Liver (tissue), 9 donors: ENCODE data around the gene NLRP13. TPM values are rescaled to one million over a fixed set of nuclear protein-coding genes. Genes with fewer than 3 reads are reported as not detected.

Experiments
- DNase-seq: peaks from one replicate; pipeline ENCODE4 v3.0.0-alpha.2; 2017; ENCODE audit warnings: low spot score
- H3K27ac ChIP-seq, 2 donors: one replicate each; pipeline ENCODE4 v1.7.0; 2013; ENCODE audit warnings: inconsistent platforms in 2 of 2, low read length in 2 of 2, control low read depth in 1 of 2, low read depth in 1 of 2, mild to moderate bottlenecking in 1 of 2
- H3K27me3 ChIP-seq, 4 donors: one replicate each; pipeline versions ENCODE4 v1.6.1 to v1.7.0; 2013; ENCODE audit warnings: low read length in 3 of 4, inconsistent platforms in 1 of 4, mild to moderate bottlenecking in 1 of 4, moderate library complexity in 1 of 4; ENCODE audit not compliant: control insufficient read depth in 4 of 4, insufficient read depth in 4 of 4
- H3K36me3 ChIP-seq, 4 donors: one replicate each; pipeline versions ENCODE4 v1.6.1 to v1.7.0; 2013; ENCODE audit warnings: low read length in 3 of 4, mild to moderate bottlenecking in 3 of 4, low read depth in 1 of 4, moderate library complexity in 1 of 4; ENCODE audit not compliant: control insufficient read depth in 4 of 4, insufficient read depth in 3 of 4
- H3K4me1 ChIP-seq, 4 donors: one replicate each; pipeline versions ENCODE4 v1.6.1 to v1.7.0; 2013; ENCODE audit warnings: low read length in 3 of 4, mild to moderate bottlenecking in 3 of 4, moderate library complexity in 1 of 4; ENCODE audit not compliant: control insufficient read depth in 4 of 4, insufficient read depth in 4 of 4
- H3K4me3 ChIP-seq, 3 donors: one replicate each; pipeline versions ENCODE4 v1.6.1 to v1.7.0; 2013; ENCODE audit warnings: low read length in 3 of 3, control low read depth in 1 of 3, low read depth in 1 of 3, mild to moderate bottlenecking in 1 of 3
- H3K9ac ChIP-seq, 2 donors: one replicate each; pipeline ENCODE4 v1.7.0; 2013; ENCODE audit warnings: low read length in 2 of 2, mild to moderate bottlenecking in 2 of 2, moderate library complexity in 2 of 2, control low read depth in 1 of 2, low read depth in 1 of 2
- H3K9me3 ChIP-seq, 4 donors: one replicate each; pipeline versions ENCODE4 v1.6.1 to v1.7.0; 2013; ENCODE audit warnings: low read length in 3 of 4; ENCODE audit not compliant: control insufficient read depth in 4 of 4
- ATF3 ChIP-seq: IDR thresholded peaks from 2 replicates; pipeline ENCODE4 v1.6.1; 2016; ENCODE audit warnings: antibody characterized with exemption
- EGR1 ChIP-seq, 2 donors: IDR thresholded peaks; 2 replicates each; pipeline ENCODE4 v1.6.1; 2016 to 2018; ENCODE audit warnings: antibody characterized with exemption in 2 of 2, low read depth in 2 of 2
- FOXA1 ChIP-seq: IDR thresholded peaks from 2 replicates; pipeline ENCODE4 v1.6.1; 2016; ENCODE audit warnings: antibody characterized with exemption
- FOXA2 ChIP-seq: IDR thresholded peaks from 2 replicates; pipeline ENCODE4 v1.6.1; 2016; ENCODE audit warnings: antibody characterized with exemption
- HNF4A ChIP-seq, 2 donors: conservative IDR thresholded peaks; 2 replicates each; pipeline ENCODE4 v1.6.1; 2016; ENCODE audit warnings: antibody characterized with exemption in 2 of 2, mild to moderate bottlenecking in 2 of 2
- HNF4G ChIP-seq: IDR thresholded peaks from 2 replicates; pipeline ENCODE4 v1.6.1; 2016; ENCODE audit warnings: antibody characterized with exemption
- NR2F2 ChIP-seq: IDR thresholded peaks from 2 replicates; pipeline ENCODE4 v1.6.1; 2016; ENCODE audit warnings: antibody characterized with exemption
- REST ChIP-seq: IDR thresholded peaks from 2 replicates; pipeline ENCODE4 v1.6.1; 2016; ENCODE audit warnings: antibody characterized with exemption, mild to moderate bottlenecking
- RXRA ChIP-seq, 2 donors: IDR thresholded peaks; 2 replicates each; pipeline ENCODE4 v1.6.1; 2017 to 2018; ENCODE audit warnings: antibody characterized with exemption in 2 of 2, mild to moderate bottlenecking in 1 of 2
- SP1 ChIP-seq: IDR thresholded peaks from 2 replicates; pipeline ENCODE4 v1.6.1; 2018; ENCODE audit warnings: antibody characterized with exemption, mild to moderate bottlenecking
- TAF1 ChIP-seq: conservative IDR thresholded peaks from 2 replicates; pipeline ENCODE4 v1.6.1; 2016; ENCODE audit warnings: antibody characterized with exemption, mild to moderate bottlenecking
- YY1 ChIP-seq: IDR thresholded peaks from 2 replicates; pipeline ENCODE4 v1.6.1; 2016; ENCODE audit warnings: antibody characterized with exemption, mild to moderate bottlenecking
- ZBTB33 ChIP-seq: IDR thresholded peaks from 2 replicates; pipeline ENCODE4 v1.6.1; 2016; ENCODE audit warnings: antibody characterized with exemption
- WGBS: extraction: QIAGEN DNeasy Blood & Tissue Kit; methylation state at CpG from one replicate; pipeline ENCODE4 v1.1.7; 2013; 5-methylcytosine and 5-hydroxymethylcytosine counted together
- polyA plus RNA-seq, 2 donors: library from polyadenylated mRNA; stranded (reverse) in 1 of 2; unstranded in 1 of 2; fragments of 200-250 nt in 1 of 2; fragments of >200 nt in 1 of 2; fragmentation: Nextera tagmentation in 1 of 2; extraction: Ambion mirVana in 1 of 2; gene quantifications; one replicate each; pipeline versions ENCODE4 v1.2.1 to v1.2.3, GENCODE V29; 2013 to 2015
- total RNA-seq, 2 donors: library from RNA; depleted of rRNA; stranded (reverse); fragments of >200 nt; gene quantifications; one replicate each; pipeline ENCODE4 v1.2.3, GENCODE V29; 2014
- donor health status: healthy.
- donor health status: healthy.
- donor health status: healthy.
- donor health status: healthy.
- donor health status: healthy.

The NLRP13 gene
- total and polyA plus RNA-seq, 4 donors = not detected

- Histone ChIP-seq H3K27me3 (peaks cover 0 to 3% (median 0%) of the 10 kb centered on the region in 4 donors), H3K4me3 (no peak overlapping the region), H3K9ac (no peak overlapping the region), H3K27ac (no peak overlapping the region), H3K36me3 (no peaks in the 10 kb centered on the region), H3K4me1 (no peaks in the 10 kb centered on the region), H3K9me3 (peaks cover 0 to 5% (median 1%) of the 10 kb centered on the region in 4 donors)
- TF ChIP-seq ATF3 (no peak), ZBTB33 (no peak), EGR1 (IDR thresholded peaks at IDR 0.05; ENCODE audit: low read depth in 2 of 2) (no peak), HNF4A (conservative IDR thresholded peaks at IDR 0.05) (no peak)
- DNase-seq = no peak
- WGBS = 87% methylated on average over 14 of the region's 14 CpGs
Observed at GRCh38 chr19:55858401-55858800, 73.7 kb downstream of the NLRP13 start.

GRCh38 chr19:55857974-55858373, 74.2 kb downstream of the NLRP13 start:
- TF ChIP-seq FOXA1 = no peak
- TF ChIP-seq TAF1 = no peak
- no peak for TF ChIP-seq FOXA2
- TF ChIP-seq RXRA (IDR thresholded peaks at IDR 0.05) = no peak
- no peak for TF ChIP-seq NR2F2
- no peak for TF ChIP-seq ATF3
- no peak for TF ChIP-seq ZBTB33
- TF ChIP-seq YY1 = no peak
- no peak for TF ChIP-seq SP1
- TF ChIP-seq HNF4G = no peak
- no peak for TF ChIP-seq REST
- H3K27ac ChIP-seq = no peak overlapping the region
- H3K4me3 ChIP-seq = no peak overlapping the region
- 87% methylated on average over 23 of the region's 23 CpGs for WGBS
- H3K4me1 ChIP-seq = no peaks in the 10 kb centered on the region
- no peak for DNase-seq
- no peaks in the 10 kb centered on the region for H3K36me3 ChIP-seq
- H3K27me3 ChIP-seq = peaks cover 0 to 3% (median 0%) of the 10 kb centered on the region in 4 donors
- peaks cover 0 to 5% (median 1%) of the 10 kb centered on the region in 4 donors for H3K9me3 ChIP-seq
- H3K9ac ChIP-seq = no peak overlapping the region
